ENCODE results near the gene SCRN1.

DNA sequence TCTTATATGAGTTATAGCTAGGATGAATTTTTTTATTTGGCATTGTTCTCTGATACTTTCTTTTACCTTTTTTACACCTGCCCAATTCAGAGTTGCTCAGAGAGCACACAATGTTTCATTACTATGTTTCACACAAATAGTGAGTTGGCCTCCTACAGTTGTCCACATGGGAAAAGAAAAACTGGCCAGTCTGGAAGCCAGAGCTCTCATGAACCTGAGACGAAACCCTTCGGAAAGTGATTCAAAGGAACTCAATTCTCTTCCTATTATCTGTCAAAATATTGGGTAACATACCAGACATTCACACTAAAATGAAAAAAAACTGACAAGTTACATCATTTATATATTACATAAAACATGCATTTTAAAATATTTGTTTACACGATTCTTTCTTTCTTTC, 15.3 kb downstream of the SCRN1 start:
- TF ChIP-seq, protein P1, sequence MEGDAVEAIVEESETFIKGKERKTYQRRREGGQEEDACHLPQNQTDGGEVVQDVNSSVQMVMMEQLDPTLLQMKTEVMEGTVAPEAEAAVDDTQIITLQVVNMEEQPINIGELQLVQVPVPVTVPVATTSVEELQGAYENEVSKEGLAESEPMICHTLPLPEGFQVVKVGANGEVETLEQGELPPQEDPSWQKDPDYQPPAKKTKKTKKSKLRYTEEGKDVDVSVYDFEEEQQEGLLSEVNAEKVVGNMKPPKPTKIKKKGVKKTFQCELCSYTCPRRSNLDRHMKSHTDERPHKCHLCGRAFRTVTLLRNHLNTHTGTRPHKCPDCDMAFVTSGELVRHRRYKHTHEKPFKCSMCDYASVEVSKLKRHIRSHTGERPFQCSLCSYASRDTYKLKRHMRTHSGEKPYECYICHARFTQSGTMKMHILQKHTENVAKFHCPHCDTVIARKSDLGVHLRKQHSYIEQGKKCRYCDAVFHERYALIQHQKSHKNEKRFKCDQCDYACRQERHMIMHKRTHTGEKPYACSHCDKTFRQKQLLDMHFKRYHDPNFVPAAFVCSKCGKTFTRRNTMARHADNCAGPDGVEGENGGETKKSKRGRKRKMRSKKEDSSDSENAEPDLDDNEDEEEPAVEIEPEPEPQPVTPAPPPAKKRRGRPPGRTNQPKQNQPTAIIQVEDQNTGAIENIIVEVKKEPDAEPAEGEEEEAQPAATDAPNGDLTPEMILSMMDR (IDR thresholded peaks at IDR 0.05): no peak
- no peak for TF ChIP-seq POLR2A (IDR thresholded peaks at IDR 0.05)

Data from thyroid gland (tissue), 4 donors.